Effector CD4-positive, alpha-beta T cell (primary cell): ENCODE measurements around the gene FUT4.
"Not testable (repeated sequence)": the region's sequence is repeated elsewhere in the genome, so short reads cannot be mapped to it uniquely, and the experiment has no call there.

Experiments
- DNase-seq: peaks from one replicate; pipeline ENCODE4 v3.0.0-alpha.2; 2020
- total RNA-seq: gene quantifications from one replicate; lab custom pipeline; 2026; lab: John Stamatoyannopoulos, UW

The FUT4 gene, protein sequence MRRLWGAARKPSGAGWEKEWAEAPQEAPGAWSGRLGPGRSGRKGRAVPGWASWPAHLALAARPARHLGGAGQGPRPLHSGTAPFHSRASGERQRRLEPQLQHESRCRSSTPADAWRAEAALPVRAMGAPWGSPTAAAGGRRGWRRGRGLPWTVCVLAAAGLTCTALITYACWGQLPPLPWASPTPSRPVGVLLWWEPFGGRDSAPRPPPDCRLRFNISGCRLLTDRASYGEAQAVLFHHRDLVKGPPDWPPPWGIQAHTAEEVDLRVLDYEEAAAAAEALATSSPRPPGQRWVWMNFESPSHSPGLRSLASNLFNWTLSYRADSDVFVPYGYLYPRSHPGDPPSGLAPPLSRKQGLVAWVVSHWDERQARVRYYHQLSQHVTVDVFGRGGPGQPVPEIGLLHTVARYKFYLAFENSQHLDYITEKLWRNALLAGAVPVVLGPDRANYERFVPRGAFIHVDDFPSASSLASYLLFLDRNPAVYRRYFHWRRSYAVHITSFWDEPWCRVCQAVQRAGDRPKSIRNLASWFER
- total RNA-seq = 15.4 reads per million, percentile 41 among the genes with 10 or more reads in this experiment

DNA sequence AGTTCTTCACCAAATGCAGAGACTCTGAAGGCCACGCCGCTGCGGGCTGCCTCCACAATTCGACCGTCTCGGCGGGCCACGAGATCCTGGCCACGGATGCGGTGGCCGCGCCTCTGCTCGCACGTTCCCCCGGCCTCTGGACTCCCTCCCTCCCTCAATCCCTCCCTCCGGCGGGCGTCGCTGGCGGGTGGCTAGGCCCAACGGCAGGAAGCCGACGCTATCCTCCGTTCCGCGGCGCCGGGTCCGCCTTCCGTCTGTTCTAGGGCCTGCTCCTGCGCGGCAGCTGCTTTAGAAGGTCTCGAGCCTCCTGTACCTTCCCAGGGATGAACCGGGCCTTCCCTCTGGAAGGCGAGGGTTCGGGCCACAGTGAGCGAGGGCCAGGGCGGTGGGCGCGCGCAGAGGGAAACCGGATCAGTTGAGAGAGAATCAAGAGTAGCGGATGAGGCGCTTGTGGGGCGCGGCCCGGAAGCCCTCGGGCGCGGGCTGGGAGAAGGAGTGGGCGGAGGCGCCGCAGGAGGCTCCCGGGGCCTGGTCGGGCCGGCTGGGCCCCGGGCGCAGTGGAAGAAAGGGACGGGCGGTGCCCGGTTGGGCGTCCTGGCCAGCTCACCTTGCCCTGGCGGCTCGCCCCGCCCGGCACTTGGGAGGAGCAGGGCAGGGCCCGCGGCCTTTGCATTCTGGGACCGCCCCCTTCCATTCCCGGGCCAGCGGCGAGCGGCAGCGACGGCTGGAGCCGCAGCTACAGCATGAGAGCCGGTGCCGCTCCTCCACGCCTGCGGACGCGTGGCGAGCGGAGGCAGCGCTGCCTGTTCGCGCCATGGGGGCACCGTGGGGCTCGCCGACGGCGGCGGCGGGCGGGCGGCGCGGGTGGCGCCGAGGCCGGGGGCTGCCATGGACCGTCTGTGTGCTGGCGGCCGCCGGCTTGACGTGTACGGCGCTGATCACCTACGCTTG is at the start of gene FUT4:
Gene FUT4, plus strand, starts transcription at position 227 of the 951 bp plus-strand sequence. Its CDS starts 213 bp downstream, at position 440.
- peak; percentile 48 for DNase-seq

DNA sequence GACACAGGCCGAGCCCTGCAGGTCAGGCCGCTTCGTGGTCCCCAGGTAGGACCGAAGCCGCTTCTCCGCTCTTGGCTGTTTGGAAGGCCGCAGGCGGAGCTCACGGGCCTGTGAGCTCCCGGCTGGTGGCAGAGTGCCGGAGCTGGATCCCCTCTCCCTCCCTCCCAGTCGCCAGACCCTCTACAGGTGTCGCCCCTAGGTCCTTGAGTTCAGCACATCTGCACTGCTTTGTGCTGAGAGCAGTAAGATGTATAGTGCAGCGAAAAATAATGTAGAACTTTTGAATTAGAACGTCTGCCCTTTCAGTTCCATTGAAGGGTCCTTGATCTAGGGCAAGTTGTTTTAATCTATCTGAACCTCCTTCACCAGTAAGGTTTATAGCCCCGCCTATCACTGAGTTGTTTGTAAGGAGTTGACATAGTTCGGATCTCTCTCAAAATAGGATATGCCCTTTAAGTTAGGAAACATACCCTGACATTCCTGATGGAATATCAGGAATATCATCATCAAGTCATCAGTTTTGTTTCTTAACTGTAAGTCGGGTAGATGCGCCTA is 49.5 kb upstream of the FUT4 start:
- DNase-seq = no peak

DNA sequence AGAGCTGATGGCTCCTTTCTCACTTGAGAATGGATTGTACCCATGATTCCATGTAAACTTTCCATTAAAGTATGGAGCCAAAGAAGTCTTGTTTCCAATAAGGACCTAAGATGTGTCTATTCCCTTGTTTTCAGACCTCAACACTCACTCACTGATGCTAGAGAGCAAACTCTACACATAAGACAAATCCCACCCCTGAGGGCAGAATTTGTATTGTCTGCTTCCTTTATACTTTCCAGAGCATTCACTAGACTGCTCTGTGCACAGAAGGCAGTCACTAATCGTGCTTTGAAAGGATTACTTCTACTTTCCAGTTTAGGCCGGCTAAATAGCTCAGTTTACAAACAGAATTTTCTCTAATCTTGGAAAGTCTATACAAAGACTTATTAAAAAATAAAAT is 43.5 kb upstream of the FUT4 start:
- no peak for DNase-seq

DNA sequence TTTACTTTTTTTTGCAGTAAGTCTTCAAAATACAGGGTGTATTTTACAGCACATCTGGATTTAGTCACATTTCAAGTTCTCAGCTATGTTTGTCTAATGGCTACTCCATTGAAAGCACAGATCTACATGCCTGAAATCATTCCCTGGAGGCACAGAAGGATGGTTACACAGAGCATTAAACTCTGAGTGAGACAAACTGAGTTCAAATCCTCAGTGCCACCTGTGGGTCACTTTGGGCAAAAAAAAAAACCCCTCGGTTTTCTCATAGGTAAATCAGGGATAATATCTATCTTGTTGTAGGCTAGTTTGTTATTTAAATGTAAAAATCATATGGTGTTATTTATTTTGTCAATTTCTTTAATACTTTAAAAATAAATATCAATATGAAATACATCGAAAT is 42.2 kb upstream of the FUT4 start:
- DNase-seq = no peak

DNA sequence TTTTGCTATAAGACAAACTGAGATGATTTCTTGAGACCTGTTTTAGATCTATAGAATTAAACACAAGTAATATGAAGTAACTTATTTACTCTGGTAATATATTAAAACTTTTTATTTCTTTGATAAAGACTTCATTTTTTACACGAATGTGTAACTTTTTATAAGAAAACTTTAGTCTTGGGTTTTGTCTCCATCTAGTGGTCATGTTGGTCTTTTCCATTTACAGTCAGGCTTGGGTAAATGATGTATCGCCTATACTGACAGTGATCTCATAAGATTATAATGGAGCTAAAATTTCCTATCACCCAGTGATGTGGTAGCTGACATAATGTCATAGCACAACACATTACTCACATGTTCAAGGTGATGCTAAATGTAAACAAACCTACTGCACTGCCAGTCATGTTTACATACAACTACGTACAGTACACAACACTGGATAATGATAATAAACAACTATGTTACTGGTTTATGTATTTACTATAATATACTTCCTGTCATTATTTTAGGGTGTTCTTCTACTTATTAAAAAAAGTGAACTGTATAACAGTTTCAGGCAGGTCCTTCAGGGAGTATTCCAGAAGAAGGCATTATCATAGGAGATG is 38.9 kb upstream of the FUT4 start:
- no peak for DNase-seq

DNA sequence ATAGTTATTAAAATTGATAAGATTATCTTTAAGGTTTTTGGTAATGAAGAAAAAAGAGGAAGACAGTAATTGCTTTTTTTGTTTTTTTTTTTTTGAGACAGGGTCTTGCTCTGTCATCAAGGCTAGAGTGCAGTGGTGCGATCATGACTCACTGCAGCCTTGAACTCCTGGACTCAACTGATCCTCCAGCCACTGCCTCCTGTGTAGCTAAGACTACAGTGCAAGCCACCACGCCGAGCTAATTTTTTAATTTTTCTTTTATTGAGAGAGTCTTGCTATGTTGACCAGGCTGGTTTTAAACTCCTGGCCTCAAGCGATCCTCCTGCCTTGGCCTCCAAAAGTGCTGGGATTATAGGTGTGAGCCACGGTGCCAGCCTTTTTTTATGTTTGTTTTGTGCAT is 37.2 kb upstream of the FUT4 start:
- not testable (repeated sequence) for DNase-seq

DNA sequence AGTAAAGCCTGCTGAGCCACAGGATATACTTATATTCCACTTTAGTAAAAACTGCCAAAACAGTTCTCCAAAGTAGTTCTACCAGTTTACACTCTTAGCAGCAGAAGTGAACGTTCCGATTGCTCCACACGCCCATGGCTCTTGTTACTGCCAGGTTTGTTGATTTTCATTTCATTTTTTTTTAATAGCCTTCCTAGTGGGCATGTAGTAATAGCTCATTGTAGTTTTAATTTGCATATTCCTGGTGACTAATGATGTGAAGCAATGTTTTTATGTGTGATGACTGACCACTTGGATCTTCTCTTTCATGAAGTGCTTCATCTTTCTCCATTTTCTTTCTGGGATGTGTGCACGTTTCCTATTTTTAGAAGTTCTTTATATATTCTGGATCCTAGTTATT is 36.2 kb upstream of the FUT4 start:
- no peak for DNase-seq

DNA sequence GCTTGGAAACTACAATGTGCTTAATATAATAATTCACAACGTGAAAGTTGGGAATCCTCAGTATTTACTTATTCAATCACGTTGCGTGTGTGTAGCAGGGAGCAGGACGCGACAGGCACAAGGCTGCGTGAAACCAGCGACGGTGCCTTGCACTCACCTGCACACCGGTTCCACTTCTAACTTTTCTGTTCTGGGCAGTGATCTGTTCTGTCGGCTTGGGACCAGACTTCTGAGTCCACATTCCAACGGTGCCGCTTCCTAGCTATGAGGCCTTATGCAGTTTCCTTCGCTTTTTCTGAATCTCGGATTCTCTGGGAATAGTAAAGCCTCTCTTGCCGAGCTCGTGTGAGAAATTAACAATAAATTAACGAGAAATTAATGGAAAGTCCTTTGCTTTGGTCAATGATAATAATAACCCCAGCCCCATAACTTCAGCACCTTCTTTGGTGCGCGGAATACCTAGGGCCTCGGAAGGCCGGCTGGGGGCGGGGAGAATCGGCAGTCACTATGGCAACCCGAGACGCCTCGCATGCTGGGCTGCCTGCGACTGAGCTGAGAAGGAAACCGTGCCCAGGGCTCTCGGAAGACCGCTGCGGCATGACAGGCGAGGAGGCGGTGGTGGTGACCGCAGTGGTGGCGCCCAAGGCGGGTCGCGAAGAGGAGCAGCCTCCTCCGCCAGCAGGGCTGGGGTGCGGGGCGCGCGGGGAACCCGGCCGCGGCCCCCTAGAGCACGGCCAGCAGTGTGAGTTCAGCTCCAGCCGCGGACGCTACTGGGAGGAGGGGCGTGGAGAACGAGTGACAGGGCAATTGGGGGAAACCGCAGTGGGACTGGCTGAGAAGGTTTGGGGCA is 31.6 kb upstream of the FUT4 start, which contains the start of gene C11orf97:
Gene C11orf97, plus strand, starts transcription at position 530 of the 850 bp plus-strand sequence. Its CDS starts 68 bp downstream, at position 598.
- no peak for DNase-seq

DNA sequence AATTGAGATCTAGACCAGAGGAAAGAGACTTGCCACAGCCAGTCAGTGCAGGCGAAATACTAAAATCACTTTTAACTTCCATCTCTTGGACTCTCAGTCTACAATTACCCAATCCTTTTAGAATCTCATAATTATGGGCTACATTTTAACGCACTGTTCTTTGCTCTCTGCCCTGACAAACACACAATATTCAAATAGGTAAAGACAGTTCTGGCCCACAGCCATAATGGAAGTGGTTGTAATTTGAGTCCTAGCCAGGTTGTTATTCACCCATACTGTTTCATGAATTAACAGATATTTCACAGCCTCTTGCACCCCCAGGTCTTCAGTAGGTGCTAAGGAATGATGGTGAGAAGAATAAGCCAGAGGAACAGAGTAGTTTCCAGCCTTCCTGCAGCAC is 30.6 kb upstream of the FUT4 start:
- no peak for DNase-seq

DNA sequence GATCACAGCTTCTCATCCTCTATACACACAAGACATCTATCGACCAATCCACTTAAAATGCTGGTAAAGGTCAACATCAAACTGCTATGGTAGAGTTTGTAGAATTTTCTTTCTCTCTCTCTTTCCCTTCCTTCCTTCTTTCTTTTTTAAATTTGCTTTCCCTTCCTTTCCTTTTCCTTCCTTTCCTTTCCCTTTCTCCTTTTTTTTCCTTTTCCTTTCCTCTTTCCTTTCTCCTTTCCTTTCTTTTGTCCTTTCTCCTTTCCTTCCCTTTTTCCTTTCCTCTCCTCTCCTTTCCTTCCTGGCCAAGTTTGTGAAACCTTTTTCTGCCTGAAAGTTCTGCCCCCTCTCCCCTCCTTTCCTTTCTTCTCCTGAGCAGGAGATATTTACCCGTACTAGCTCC is 28.3 kb upstream of the FUT4 start:
- DNase-seq = no peak

DNA sequence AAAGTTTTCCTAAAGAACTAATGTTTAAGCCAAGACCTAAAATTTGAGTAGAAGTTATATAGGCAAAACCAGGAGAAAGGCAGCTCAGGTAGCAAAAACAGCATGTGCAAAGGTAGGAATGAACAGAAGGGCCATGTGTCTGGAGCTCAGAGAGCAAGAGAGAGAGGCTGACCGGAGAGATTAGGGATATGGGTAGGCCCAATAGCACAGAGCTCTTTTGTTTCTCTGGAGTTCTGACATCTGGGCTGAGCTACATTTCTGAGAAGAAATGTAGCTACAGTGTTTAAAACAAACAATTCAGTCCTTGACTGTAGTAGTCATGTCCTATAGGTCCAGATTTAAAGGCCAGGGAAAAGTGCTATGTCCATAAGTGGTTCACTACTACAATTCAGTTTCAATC is 27.0 kb upstream of the FUT4 start:
- no peak for DNase-seq

DNA sequence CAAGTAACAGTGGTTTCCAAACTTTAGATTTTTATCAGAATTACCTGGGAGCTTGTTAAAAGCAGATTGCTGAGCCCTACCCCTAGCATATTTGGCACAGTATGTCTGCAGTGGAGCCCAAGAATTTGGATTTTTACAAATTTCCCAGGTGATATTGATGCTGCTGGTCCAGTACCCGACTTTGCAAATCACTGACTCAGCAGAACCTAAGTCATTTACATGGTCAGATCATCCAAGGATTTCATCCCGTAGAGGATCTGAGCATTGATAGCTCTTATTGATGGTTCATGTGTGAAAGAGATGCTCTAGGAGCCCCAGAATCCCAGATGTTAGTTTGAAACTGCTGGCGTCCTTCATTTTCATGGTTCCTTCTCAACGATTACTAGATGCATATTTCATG is 25.4 kb upstream of the FUT4 start:
- DNase-seq = no peak

DNA sequence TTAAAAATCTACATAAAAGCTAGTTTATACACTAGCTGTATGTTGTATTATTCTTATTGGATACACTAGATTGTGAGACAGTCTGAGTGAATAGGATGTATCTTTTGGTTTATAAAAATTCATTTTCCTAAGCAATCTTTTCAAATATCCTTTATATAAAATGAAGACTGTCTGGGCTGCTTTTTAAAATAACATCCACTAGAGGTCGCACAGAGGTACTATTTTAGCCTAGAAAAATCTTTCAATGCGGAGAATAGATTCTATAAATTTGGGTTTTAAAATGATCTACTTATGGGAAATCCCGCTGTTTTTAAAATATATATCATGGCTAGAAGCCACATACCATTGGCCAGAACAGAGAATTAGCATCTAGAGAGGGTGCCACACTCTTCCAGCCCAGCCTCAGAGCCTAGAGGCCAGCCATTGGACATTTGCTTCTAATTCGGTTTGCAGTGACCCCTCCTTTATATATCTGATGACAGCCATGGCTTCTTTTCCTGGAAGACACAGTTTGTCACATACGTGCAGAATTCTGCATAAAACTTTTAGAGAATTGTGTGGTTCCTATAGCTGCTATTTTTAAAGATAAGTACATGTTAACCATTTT is 24.1 kb upstream of the FUT4 start:
- DNase-seq = no peak

DNA sequence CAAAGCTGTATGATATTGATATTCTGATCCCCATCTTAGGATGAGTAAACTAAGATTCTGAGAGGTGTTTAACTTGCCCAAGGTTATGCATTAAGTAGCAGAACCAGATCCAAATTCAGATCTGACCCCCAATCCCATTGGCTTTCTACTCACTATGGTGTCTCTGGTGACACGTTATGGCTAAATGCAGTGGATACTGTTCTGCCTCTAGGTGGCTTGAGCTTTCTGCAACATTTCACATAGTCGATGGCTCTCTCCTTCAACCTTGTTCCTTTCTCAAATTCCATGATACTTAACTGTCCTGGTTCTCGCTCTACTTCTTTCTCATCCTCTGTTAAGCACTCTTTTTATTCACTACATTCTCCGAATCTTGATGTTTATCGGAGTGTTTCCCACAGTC is 22.0 kb upstream of the FUT4 start:
- no peak for DNase-seq

DNA sequence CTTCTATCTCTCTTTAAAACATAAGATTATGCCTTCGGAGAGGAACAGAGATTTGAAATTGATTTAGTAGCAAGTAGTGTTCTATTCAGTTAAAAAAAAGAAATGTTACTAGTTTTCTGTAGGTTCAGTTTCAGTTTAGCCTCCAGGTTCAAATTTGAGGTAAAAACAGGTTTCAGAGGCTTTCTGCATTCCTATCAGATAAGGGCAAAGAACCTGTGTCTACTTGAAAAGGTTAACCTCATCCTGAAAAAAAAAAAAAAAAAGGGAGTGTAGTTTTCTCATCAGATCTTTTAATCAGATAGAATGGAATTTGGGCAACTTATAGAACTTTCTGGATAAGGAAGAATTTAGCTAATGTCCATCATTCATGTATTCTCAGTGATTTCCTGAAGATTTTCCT is 19.4 kb upstream of the FUT4 start:
- no peak for DNase-seq

DNA sequence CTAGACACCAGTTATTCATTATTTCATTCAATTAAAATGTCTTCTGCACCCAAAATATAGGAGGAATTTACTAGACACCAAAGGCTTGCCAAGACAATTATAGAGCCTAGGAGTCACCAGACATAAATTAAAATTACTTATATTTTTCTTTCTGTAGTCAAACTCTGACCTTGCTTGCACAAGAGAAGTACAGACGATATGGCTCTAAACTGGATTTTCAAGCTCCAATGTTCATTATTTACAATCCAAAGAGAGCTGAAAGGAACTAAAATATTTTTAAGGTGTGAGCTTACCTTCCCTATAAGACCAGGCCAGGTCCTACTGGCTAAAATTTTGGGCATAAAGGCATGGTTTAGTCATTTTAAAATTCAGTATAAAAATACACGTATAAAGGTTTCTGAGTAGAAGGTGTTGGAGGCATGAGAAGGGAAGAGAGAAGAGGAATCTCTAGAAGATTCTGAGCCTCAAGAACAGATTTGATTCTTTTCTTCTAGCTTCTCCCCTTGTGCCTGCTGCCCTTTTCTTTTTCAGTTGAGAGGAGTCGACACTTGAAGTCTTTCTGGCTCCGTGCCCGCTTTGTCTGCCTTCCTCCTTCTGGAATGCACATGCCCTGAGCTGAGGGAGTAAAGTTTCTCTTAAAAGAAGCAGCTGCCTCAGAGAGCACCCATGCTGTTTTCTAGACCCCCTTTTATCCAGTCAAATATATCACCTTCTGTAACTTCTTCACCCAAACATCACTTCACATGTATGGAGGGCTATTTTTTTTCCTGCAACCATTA is 18.0 kb upstream of the FUT4 start:
- DNase-seq = no peak

DNA sequence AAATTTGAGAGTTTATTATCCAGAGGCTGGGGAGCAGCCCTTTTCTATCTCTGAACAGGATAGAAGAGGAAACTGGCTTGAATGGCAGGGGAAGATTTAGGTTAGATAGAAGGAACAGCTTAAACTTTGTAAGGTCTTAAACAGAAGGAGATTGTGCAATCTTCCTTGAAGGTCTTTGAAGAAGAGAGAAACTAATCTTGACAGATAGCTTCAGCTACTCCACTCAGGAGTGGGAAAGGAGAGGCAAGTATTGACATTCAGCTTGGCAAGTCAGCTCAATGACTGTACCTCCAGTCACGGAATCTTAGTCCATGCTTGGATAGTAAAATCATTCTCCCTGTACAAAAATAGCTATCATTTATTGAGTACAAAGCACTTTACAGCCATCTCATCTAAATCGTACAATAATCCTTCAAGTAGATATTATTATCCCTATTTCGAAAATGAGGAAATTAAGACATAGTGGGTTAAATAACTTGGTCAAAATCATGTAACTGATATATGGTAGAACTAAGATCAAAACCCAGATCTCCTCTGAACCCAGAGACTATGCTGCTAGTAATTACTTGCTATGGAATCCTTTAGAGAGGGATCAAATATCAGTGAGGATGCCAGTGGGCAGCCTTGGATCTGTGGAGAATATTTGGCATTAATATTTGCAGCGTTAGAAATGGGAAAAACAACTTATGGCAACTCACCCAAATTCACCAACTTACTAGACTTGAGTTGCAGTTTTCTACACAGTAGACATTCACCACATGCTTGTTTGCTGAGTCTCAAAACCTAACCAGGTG is 16.9 kb upstream of the FUT4 start:
- no peak for DNase-seq

DNA sequence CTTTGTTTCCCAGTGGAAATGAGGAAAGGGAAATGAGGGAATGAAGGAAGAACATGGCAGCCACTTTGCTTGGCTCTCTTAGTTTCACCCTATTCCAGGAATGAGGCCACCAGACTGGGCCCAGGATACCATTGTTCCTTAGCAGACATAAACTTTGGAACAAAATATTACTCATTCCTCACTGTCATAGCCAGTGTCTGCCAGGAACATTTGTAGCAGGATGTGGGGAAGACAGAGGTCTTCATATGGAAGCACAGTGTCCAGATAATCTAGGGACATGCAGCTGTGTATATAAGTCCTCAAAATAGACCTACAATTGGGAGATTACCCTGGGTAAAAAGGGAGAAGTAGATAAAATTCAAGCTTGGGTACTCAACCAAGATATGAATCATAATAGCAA is 15.2 kb upstream of the FUT4 start:
- no peak for DNase-seq

DNA sequence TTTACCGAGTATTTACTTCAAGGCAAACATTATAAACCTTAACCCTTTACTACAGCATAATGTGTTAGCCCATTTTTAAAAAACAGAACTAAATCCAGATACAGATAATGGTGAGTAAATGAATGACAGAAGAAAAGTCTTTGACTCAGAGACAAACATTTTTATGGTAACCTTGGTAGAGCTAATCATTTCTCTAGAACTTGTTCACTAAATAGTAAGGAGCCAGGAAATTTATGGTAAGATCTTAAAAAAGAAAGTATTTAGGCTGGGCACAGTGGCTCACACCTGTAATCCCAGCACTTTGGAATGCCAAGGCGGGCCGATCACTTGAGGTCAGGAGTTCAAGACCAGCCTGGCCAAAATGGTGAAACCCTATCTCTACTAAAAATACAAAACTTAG is 11.5 kb upstream of the FUT4 start:
- DNase-seq = no peak
